ENCODE measurements around the gene KLHDC7B. TPM values are rescaled to one million over a fixed set of nuclear protein-coding genes. Genes with fewer than 3 reads are reported as not detected.

KLHDC7B gene
- total RNA-seq, 1 experiment from 2014 or later: 1.8 TPM

GRCh38 chr22:50551160-50551752 lies 5.6 kb downstream of the KLHDC7B start:
- ATAC-seq: no peak
- POLR2A ChIA-PET: interaction anchor here (0.6 kb wide), 1 partner anchor 52 kb away, joined by 10 read pairs; no protein-coding TSS in a partner anchor
- CTCF ChIA-PET: no interaction called here
- TF ChIP-seq REST (IDR thresholded peaks at IDR 0.05; ENCODE audit: insufficient read depth in 1 of 2, low read depth in 2 of 2, low read length in 1 of 2) (no peak), SIN3A (IDR thresholded peaks at IDR 0.05; ENCODE audit: borderline replicate concordance, insufficient read depth, low read depth, low read length) (no peak), POLR2AphosphoS5 (IDR thresholded peaks at IDR 0.05; ENCODE audit: low read depth, low read length) (no peak), CTCF (IDR thresholded peaks at IDR 0.05) (no peak), TCF7L2 (IDR thresholded peaks at IDR 0.05; ENCODE audit: low read depth, low read length) (no peak)
- no peak overlapping the region for H3K27ac ChIP-seq (ENCODE audit: low read length)
- H3K4me3 ChIP-seq (ENCODE audit: low read depth in 2 of 2, low read length in 2 of 2): no peak overlapping the region
- intact Hi-C loops (cut with micrococcal nuclease; ENCODE audit: unreplicated experiment): no loop called here
- no peaks in the 10 kb centered on the region for H3K36me3 ChIP-seq (ENCODE audit: control insufficient read depth, insufficient read depth, low read length)
- in situ Hi-C loops (cut with HindIII; ENCODE audit: low pct_unique_long_range_greater_than_20kb, low sequenced_read_pairs): no loop called here
- no peak for DNase-seq (ENCODE audit: low read depth, low spot score)
- H3K9me3 ChIP-seq (ENCODE audit: control insufficient read depth, insufficient read depth, low read depth, low read length): no peaks in the 10 kb centered on the region
- no TSS peak for BruUV-seq (replicated peaks)
- H3K27me3 ChIP-seq (ENCODE audit: control insufficient read depth, insufficient read depth, low read length): no peaks in the 10 kb centered on the region
- H3K4me1 ChIP-seq (ENCODE audit: control insufficient read depth, insufficient read depth, low read length): peaks cover under 1% of the 10 kb centered on the region; the same call in 1 of the 2 replicates

- Histone ChIP-seq H3K36me3 (ENCODE audit: control insufficient read depth, insufficient read depth, low read length) (no peaks in the 10 kb centered on the region), H3K27ac (ENCODE audit: low read length) (no peak overlapping the region), H3K9me3 (ENCODE audit: control insufficient read depth, insufficient read depth, low read depth, low read length) (no peaks in the 10 kb centered on the region), H3K4me3 (ENCODE audit: low read depth in 2 of 2, low read length in 2 of 2) (no peak overlapping the region), H3K27me3 (ENCODE audit: control insufficient read depth, insufficient read depth, low read length) (no peaks in the 10 kb centered on the region), H3K4me1 (ENCODE audit: control insufficient read depth, insufficient read depth, low read length) (no peaks in the 10 kb centered on the region)
- ATAC-seq: no peak
- TF ChIP-seq CTCF (IDR thresholded peaks at IDR 0.05) (no peak), POLR2AphosphoS5 (IDR thresholded peaks at IDR 0.05; ENCODE audit: low read depth, low read length) (no peak), REST (IDR thresholded peaks at IDR 0.05; ENCODE audit: insufficient read depth in 1 of 2, low read depth in 2 of 2, low read length in 1 of 2) (no peak), TCF7L2 (IDR thresholded peaks at IDR 0.05; ENCODE audit: low read depth, low read length) (no peak), SIN3A (IDR thresholded peaks at IDR 0.05; ENCODE audit: borderline replicate concordance, insufficient read depth, low read depth, low read length) (no peak)
- POLR2A ChIA-PET: no interaction called here
- no TSS peak for BruUV-seq (replicated peaks)
- CTCF ChIA-PET: interaction anchor here (1.1 kb wide), 1 partner anchor 28 kb away, joined by 3 read pairs; the partner anchor contains the start of gene SCO2
- in situ Hi-C loops (cut with HindIII; ENCODE audit: low pct_unique_long_range_greater_than_20kb, low sequenced_read_pairs) (no loop called here), intact Hi-C loops (cut with micrococcal nuclease; ENCODE audit: unreplicated experiment) (no loop called here)
- DNase-seq (ENCODE audit: low read depth, low spot score): no peak
These were observed 7.6 kb downstream of the KLHDC7B start for GRCh38 chr22:50553310-50553709.

All from Panc1 (cell line).